CD4-positive, alpha-beta T cell treated with Interleukin-15 for 1 hour (primary cell): ENCODE results near the gene HIVEP3.

Experiments
- DNase-seq: peaks from one replicate; pipeline ENCODE4 v3.0.0-alpha.2; 2020

HIVEP3 gene

GRCh38 chr1:41503538-41504113, 415.1 kb downstream of the HIVEP3 start:
- DNase-seq = no peak

- DNase-seq = no peak
These were observed 415.8 kb downstream of the HIVEP3 start for GRCh38 chr1:41502912-41503311.

- DNase-seq = no peak
These were observed 417.1 kb downstream of the HIVEP3 start for GRCh38 chr1:41501581-41501980.

- no peak for DNase-seq
These were observed 417.8 kb downstream of the HIVEP3 start for GRCh38 chr1:41500781-41501518.

GRCh38 chr1:41500378-41500777, 418.3 kb downstream of the HIVEP3 start:
- no peak for DNase-seq

GRCh38 chr1:41499591-41499990, 419.1 kb downstream of the HIVEP3 start:
- no peak for DNase-seq

- DNase-seq = no peak
These were observed 419.9 kb downstream of the HIVEP3 start for GRCh38 chr1:41498804-41499203.

- no peak for DNase-seq
These were observed 420.3 kb downstream of the HIVEP3 start for GRCh38 chr1:41498391-41498790.

- DNase-seq = no peak
These were observed 421.2 kb downstream of the HIVEP3 start for GRCh38 chr1:41497461-41498030.

GRCh38 chr1:41497056-41497440, 421.7 kb downstream of the HIVEP3 start:
- DNase-seq = no peak

- no peak for DNase-seq
These were observed 422.4 kb downstream of the HIVEP3 start for GRCh38 chr1:41496080-41497055.

- no peak for DNase-seq
These were observed 423.3 kb downstream of the HIVEP3 start for GRCh38 chr1:41495210-41495948.

- DNase-seq = no peak
These were observed 424.1 kb downstream of the HIVEP3 start for GRCh38 chr1:41494351-41495209.

- no peak for DNase-seq
These were observed 424.9 kb downstream of the HIVEP3 start for GRCh38 chr1:41493626-41494350.

- DNase-seq = no peak
These were observed 425.6 kb downstream of the HIVEP3 start for GRCh38 chr1:41493117-41493536.

- DNase-seq = no peak
These were observed 426.3 kb downstream of the HIVEP3 start for GRCh38 chr1:41492341-41492848.

GRCh38 chr1:41490911-41491310, 427.8 kb downstream of the HIVEP3 start:
- DNase-seq = no peak

GRCh38 chr1:41489561-41489960, 429.2 kb downstream of the HIVEP3 start:
- no peak for DNase-seq

GRCh38 chr1:41488040-41488951, 430.4 kb downstream of the HIVEP3 start:
- no peak for DNase-seq
